LNCaP clone FGC (cell line): Measurements from ENCODE around the gene SMCO3.

Experiments
- DNase-seq: peaks from one replicate; pipeline ENCODE4 v3.0.0-alpha.2; 2011; ENCODE audit warnings: low read depth
- H3K4me3 ChIP-seq: 2 replicates; pipeline ENCODE4 v1.5.1; 2011; ENCODE audit warnings: mild to moderate bottlenecking, low read depth, low read length, control low read depth
- TF ChIP-seq, protein P1 (sequence below): IDR thresholded peaks from 2 replicates; pipeline ENCODE4 v1.5.1; 2012; ENCODE audit warnings: mild to moderate bottlenecking; ENCODE audit not compliant: control insufficient read depth, insufficient read depth; ENCODE audit errors: extremely low read depth

Gene SMCO3

GRCh38 chr12:14780859-14781258, 33.1 kb downstream of the SMCO3 start:
- TF ChIP-seq, protein P1, sequence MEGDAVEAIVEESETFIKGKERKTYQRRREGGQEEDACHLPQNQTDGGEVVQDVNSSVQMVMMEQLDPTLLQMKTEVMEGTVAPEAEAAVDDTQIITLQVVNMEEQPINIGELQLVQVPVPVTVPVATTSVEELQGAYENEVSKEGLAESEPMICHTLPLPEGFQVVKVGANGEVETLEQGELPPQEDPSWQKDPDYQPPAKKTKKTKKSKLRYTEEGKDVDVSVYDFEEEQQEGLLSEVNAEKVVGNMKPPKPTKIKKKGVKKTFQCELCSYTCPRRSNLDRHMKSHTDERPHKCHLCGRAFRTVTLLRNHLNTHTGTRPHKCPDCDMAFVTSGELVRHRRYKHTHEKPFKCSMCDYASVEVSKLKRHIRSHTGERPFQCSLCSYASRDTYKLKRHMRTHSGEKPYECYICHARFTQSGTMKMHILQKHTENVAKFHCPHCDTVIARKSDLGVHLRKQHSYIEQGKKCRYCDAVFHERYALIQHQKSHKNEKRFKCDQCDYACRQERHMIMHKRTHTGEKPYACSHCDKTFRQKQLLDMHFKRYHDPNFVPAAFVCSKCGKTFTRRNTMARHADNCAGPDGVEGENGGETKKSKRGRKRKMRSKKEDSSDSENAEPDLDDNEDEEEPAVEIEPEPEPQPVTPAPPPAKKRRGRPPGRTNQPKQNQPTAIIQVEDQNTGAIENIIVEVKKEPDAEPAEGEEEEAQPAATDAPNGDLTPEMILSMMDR = no peak
- DNase-seq = no peak
- no peak overlapping the region for H3K4me3 ChIP-seq

DNA sequence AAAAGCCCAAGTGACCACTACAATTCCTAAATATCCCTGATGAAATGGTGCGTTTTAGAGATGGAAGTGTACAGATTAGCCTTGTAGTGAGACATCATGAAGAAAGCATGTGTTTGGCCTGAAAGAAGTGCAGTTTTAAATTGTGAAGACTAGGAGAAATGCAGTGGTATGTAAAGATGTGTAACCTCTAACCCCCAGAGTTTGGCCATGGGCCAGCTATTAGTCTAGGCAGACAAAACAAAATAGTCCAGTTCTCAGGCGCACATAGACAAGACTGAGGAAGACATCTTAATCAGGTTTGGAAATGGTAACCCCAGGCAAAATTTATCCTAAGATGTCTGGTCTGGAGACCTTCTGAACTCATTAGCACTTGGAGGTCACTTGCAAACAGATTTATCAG, 34.1 kb downstream of the SMCO3 start:
- H3K4me3 ChIP-seq = no peak overlapping the region
- TF ChIP-seq, protein P1 = no peak
- no peak for DNase-seq

DNA sequence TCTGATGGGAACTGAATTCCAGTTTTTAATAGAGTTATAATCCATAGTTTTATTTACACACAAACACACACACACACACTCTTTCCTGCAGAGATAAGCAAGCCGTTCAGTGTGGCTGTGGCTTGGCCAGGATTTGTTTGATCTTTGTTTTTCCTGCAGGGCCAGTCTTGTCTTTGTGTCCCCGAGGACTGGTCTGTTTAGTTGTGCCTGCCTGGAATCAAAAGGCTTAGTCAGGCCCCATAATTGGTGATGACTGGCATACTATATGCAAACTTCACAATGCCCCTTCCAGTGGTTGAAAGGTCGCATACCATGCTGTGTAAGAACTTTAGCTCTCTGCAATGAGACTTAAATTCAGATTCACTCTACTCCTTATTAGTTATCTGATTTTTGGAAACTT, 36.7 kb downstream of the SMCO3 start:
- H3K4me3 ChIP-seq = no peak overlapping the region; the same call in 1 of the 2 replicates
- peak; percentile 97 for DNase-seq
- TF ChIP-seq, protein P1 = no peak

GRCh38 chr12:14776236-14776961, 37.6 kb downstream of the SMCO3 start:
- TF ChIP-seq, protein P1 = peak; percentile 39
- peak overlapping the region; percentile 78 for H3K4me3 ChIP-seq

DNA sequence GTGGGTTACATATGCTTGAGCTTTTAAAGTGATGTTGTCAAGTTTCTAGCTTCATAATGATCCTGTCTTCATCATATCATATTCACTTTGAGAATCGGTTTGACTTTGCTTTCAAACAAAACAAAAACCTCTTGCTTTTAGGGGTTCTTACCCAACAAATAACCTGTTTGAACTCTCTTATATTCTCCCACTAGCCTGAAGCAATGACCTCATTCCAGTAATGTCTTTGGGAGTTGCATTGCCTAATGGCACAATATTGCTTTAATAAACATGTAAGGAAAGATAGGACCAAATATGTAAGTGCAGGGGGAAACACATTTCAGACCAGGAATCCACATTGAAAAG, 38.4 kb downstream of the SMCO3 start:
- peak overlapping the region; percentile 78 for H3K4me3 ChIP-seq
- TF ChIP-seq, protein P1 = no peak
- DNase-seq = no peak

More at GRCh38 chr12:14776236-14776961, 37.6 kb downstream of the SMCO3 start:
- DNase-seq = no peak

DNA sequence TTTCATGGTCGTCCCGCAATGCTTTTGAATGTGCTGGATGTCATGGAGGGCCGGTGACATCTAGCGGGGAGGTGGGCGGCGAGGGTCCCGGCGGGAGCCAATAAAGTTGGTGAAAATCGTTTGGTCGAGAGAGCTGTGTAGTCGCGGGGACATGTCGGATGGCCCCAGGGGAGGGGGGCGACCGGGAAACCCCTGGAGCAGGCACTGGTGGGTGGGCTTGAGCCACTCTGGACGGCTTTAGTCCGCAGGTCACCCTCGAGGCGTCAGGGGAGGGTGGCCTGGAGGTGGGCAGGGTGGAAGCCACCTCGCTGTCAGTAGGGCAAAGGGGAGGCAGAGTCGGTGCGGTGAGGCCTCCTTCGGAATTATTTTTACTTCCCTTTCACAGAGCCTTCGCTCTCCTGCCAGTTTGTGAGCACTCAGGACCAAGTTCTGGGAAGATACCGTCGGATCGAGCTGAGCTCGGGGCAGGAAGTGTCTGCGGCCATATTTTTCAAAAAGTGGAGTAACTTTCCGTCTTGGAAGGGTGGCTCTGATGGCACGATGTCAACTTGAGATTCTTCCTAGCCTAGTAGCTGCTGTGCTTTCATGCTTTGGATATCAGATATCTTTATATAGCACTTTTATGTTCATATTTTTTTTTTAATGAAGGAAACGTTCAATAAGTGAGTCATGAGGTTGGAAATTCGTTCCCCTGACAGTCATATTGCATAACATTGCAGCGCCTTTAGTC, 38.9 kb downstream of the SMCO3 start:
- TF ChIP-seq, protein P1 = 0 out of 2 replicates have a peak, but pooled peaks have one; percentile 8
- DNase-seq = no peak
- peak overlapping the region; percentile 78 for H3K4me3 ChIP-seq
